ENCODE measurements around the gene IL5. TPM values are rescaled to one million over a fixed set of nuclear protein-coding genes. Genes with fewer than 3 reads are reported as not detected.
"Not testable (repeated sequence)": the region's sequence is repeated elsewhere in the genome, so short reads cannot be mapped to it uniquely, and the experiment has no call there.

IL5 gene
- total RNA-seq, 2 donors from 2014 or later, result not detected

DNA sequence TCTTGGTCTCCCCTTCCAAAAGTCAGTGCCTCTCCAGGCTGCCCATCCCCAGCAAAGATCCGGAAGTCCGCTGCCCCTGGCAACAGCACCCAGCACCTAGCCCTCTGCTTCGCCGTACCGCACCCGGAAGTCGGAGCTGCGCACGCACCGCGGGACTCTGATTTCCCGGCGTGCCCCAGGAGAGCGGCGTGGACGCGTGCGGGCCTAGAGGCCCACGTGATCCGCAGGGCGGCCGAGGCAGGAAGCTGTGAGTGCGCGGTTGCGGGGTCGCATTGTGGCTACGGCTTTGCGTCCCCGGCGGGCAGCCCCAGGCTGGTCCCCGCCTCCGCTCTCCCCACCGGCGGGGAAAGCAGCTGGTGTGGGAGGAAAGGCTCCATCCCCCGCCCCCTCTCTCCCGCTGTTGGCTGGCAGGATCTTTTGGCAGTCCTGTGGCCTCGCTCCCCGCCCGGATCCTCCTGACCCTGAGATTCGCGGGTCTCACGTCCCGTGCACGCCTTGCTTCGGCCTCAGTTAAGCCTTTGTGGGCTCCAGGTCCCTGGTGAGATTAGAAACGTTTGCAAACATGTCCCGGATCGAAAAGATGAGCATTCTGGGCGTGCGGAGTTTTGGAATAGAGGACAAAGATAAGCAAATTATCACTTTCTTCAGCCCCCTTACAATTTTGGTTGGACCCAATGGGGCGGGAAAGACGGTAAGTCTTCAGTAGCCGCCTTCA lies 13.6 kb upstream of the IL5 start, which contains the start of gene RAD50:
Gene RAD50, plus strand, starts transcription at position 215 of the 715 bp plus-strand sequence. Its CDS starts 348 bp downstream, at position 563.
- H3K4me3 ChIP-seq, result peak within 1 kb of the TSS; percentile 62 to 68
- H3K36me3 ChIP-seq, result peaks cover 6% of the 10 kb centered on the region
- H3K27me3 ChIP-seq, result no peaks in the 10 kb centered on the region
- TF ChIP-seq, protein P1, sequence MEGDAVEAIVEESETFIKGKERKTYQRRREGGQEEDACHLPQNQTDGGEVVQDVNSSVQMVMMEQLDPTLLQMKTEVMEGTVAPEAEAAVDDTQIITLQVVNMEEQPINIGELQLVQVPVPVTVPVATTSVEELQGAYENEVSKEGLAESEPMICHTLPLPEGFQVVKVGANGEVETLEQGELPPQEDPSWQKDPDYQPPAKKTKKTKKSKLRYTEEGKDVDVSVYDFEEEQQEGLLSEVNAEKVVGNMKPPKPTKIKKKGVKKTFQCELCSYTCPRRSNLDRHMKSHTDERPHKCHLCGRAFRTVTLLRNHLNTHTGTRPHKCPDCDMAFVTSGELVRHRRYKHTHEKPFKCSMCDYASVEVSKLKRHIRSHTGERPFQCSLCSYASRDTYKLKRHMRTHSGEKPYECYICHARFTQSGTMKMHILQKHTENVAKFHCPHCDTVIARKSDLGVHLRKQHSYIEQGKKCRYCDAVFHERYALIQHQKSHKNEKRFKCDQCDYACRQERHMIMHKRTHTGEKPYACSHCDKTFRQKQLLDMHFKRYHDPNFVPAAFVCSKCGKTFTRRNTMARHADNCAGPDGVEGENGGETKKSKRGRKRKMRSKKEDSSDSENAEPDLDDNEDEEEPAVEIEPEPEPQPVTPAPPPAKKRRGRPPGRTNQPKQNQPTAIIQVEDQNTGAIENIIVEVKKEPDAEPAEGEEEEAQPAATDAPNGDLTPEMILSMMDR (IDR thresholded peaks at IDR 0.05), result no peak
- peak within 1 kb of the TSS; percentile 78 to 81 for H3K27ac ChIP-seq
- H3K4me1 ChIP-seq, result peaks cover 0 to 19% of the 10 kb centered on the region in 2 donors
- no peaks in the 10 kb centered on the region for H3K9me3 ChIP-seq
- DNase-seq (ENCODE audit: low spot score), result peak; percentile 93

DNA sequence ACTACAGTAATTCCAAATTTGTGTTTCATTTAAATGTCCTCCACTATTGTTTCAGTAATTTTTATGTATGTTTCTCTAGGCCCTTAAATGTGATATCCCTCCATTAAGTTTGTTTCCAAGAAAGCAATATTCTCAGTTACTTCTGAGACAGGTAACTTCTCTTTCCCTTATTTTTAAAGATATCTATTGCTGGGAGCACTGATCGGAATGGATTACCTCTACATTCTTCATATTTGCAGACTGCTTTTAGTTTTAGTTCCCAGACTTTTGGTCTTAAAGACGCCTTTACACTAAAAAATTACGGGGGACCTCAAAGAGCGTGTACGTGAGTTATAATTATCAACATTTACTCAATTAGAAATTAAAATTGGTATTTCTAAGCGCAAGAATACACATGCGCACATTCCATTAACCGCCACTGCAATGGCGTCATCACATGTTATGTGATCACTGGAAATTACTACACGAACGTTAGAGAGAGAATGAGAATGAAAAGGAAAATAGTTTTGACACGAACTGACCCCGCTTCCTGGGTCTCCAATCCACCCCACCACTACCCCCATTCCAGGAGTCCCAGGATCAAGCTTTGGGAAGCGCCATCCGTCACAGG lies 12.9 kb upstream of the IL5 start:
- TF ChIP-seq, protein P1 (IDR thresholded peaks at IDR 0.05), result no peak
- Histone ChIP-seq H3K27ac (peak overlapping the region; percentile 78 to 81), H3K4me1 (peaks cover 0 to 19% of the 10 kb centered on the region in 2 donors), H3K36me3 (peaks cover 5% of the 10 kb centered on the region), H3K4me3 (peak overlapping the region; percentile 62 to 68), H3K27me3 (no peaks in the 10 kb centered on the region), H3K9me3 (no peaks in the 10 kb centered on the region)
- DNase-seq (ENCODE audit: low spot score), result no peak

DNA sequence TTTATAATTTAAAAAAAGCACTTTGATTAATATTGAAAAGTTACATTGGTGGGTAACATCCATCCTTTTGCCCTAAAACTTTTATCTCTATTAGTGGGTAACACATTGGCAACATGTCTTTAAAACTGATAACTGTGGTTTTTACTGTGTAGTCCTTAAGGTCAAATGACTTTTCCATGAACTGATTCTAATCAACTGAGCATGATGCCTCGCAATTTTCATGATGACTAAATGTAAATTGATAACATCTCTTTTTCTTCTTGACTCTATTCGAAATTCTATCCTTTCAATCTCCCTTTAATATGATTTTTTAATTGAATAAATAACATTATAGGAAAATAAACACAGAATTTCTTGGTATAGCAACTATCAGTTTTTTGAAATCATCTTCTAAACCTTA lies 6.3 kb upstream of the IL5 start:
- Histone ChIP-seq H3K9me3 (no peaks in the 10 kb centered on the region), H3K36me3 (no peaks in the 10 kb centered on the region), H3K4me1 (no peaks in the 10 kb centered on the region), H3K27ac (no peak overlapping the region), H3K4me3 (no peak overlapping the region), H3K27me3 (no peaks in the 10 kb centered on the region)
- DNase-seq (ENCODE audit: low spot score), result no peak
- TF ChIP-seq, protein P1 (IDR thresholded peaks at IDR 0.05), result no peak

DNA sequence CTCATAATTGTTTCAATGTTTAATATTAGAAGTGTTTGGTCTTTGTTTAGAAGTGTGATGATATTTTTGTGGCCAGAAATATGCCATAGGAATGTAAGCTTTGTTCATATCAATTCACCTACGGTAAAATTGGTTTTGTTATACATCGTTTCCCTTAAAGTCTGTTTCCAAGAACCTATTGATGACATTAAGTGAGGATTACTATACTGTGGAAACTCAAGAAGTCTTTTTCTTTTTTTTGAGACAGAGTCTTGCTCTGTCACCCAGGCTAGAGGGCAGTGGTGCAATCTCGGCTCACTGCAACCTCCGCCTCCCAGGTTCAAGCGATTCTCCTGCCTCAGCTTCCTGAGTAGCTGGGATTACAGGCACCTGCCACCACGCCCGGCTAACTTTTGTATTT lies 5.5 kb upstream of the IL5 start:
- H3K27me3 ChIP-seq; H3K9me3 ChIP-seq; H3K36me3 ChIP-seq; DNase-seq (ENCODE audit: low spot score); H3K27ac ChIP-seq; H3K4me3 ChIP-seq; H3K4me1 ChIP-seq: not testable (repeated sequence)

DNA sequence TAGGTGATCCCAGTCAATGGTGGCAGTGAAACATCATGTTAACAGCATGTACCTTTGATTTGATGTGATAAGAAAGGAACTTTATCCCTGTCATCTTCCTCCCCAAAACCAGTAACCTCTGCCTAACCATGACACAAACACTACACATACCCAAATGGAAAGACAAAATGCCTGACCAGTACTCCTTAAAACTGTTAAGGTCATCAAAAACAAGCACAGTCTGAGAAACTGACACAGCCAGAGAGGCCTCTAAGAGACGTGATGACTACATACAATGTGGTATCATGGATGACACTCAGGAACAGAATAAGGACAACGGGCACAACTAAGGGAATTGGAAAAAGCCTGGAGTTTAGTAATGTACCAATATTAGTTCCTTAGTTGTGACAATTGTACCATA lies 3.9 kb upstream of the IL5 start:
- H3K36me3 ChIP-seq, result no peaks in the 10 kb centered on the region
- TF ChIP-seq, protein P1 (IDR thresholded peaks at IDR 0.05), result no peak
- no peaks in the 10 kb centered on the region for H3K9me3 ChIP-seq
- DNase-seq (ENCODE audit: low spot score), result no peak
- no peaks in the 10 kb centered on the region for H3K27me3 ChIP-seq
- H3K27ac ChIP-seq, result no peak overlapping the region
- H3K4me1 ChIP-seq, result no peaks in the 10 kb centered on the region
- H3K4me3 ChIP-seq, result no peak overlapping the region

DNA sequence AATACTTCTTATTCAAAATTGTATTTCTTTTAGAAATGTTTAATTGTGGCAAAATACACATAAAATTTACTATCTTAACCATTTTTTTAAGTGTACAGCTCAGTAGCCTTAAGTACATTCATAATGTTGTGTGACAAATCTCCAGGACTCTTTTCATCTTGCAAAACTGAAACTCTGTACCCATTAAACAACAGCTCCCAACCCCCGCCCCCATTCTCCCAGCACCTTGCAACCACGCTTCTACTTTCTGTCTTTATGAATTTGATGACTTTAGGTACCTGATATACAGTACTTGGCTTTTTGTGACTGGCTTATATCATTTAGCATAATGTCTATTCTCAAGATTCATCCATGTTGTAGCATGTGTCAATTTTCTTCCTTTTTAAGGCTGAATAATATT lies 2.8 kb upstream of the IL5 start:
- no peaks in the 10 kb centered on the region for H3K4me1 ChIP-seq
- H3K27me3 ChIP-seq, result no peaks in the 10 kb centered on the region
- no peak overlapping the region for H3K4me3 ChIP-seq
- TF ChIP-seq, protein P1 (IDR thresholded peaks at IDR 0.05), result no peak
- no peak overlapping the region for H3K27ac ChIP-seq
- no peak for DNase-seq (ENCODE audit: low spot score)
- H3K9me3 ChIP-seq, result no peaks in the 10 kb centered on the region
- H3K36me3 ChIP-seq, result no peaks in the 10 kb centered on the region

Measured in right atrium auricular region (tissue), 2 donors.